Measurements from ENCODE around the gene RAB19. TPM values are rescaled to one million over a fixed set of nuclear protein-coding genes. Genes with fewer than 3 reads are reported as not detected.
"Not testable (repeated sequence)": the region's sequence is repeated elsewhere in the genome, so short reads cannot be mapped to it uniquely, and the experiment has no call there.

Gene RAB19
- total RNA-seq, 1 experiment from 2014 or later, result not detected

DNA sequence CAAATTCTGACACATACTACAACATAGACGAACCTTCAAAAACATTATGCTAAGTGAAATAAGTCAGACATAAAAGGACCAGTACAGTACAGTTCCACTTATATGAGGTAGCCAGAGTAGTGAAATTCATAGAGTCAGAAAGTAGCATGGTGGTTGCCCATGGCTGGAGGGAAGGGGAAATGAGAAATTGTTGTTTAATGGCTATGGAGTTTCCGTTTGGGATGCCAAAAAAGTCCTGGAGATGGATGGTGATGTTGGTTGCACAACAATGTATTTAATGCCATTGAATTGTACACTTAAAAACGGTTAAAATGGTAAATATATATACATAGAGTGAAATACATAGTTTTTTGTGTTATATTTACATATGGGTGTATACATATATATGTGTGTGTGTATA is 3.5 kb upstream of the RAB19 start:
- no peak for DNase-seq (ENCODE audit: low read depth)

DNA sequence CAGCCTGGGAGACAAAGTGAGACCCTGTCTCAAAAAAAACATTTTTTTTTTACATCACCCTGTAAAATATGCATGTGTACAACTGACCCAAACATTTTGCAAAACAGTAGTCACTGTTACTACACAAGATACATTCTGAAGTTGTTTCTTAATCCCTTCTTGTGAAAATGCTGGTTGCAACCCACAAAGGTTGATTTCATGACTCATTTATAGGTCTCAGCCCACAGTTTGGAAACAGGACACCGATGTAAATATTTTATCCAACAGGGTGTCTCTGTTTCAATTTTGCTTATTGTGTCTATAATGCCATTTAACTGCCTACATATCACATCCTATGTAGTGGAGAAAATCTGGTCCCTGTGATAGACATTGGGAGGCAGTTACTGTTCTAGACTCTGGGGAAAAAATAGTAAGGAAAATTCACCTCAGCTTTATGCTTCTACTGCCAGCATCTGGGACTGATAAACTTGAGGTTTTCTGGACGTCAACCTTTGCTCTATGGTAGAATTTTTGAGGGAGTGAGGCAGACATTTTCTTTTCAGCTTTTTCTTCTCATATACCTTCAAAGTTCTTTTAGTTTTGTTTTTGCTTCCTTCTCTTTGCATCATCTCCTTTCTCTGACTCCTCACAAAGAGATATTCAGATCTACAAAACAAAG is 1.6 kb upstream of the RAB19 start:
- peak; percentile 56 for DNase-seq (ENCODE audit: low read depth)

DNA sequence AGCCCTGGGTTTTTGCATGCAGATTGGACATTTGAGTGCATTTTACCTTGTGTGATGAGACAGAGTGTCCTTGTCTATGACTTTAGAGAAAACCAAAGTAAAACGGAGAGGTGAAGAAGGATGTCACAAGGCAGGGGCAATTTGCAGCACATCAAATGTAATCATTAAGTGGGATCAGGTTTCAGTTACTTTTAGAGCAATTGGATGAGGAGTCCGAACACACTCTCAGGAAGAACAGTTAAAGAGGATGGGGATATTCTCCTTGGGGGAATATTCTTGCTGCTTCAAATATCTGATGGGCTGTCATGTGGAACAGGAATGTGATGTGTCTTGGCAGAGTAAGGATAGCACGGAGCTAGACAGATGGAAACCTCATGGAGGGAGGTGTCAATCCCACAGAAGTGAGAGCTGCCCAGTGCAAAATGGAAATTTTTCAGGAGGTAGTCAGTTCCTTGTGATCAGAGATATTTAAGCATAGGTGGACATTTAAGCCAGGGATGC is 757 bp downstream of the RAB19 start:
- DNase-seq (ENCODE audit: low read depth), result no peak

DNA sequence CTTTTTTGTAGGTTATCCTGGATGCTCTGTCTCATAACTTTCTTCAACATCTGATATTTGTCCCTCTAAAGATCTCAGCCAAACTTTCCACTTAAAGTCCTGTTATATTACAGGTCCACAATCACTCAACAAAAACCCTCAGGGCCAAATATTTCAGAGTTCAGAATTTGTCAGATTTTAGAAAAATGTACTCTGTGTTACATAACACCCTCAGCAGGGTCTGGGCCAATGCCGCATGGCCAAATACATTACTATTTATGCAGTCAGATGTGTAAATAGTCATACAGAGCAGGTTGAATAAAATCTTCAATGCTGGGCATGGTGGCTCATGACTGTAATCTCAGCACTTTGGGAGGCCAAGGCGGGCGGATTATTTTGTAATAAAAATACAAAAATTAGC is 11.5 kb downstream of the RAB19 start:
- no peak for DNase-seq (ENCODE audit: low read depth)

- DNase-seq (ENCODE audit: low read depth), result not testable (repeated sequence)
Observed at GRCh38 chr7:140415816-140416215, 12.0 kb downstream of the RAB19 start.

- no peak for DNase-seq (ENCODE audit: low read depth)
Observed at GRCh38 chr7:140416560-140416959, 12.7 kb downstream of the RAB19 start.

GRCh38 chr7:140417456-140418155 is 13.7 kb downstream of the RAB19 start:
- DNase-seq (ENCODE audit: low read depth), result no peak

- not testable (repeated sequence) for DNase-seq (ENCODE audit: low read depth)
Observed at GRCh38 chr7:140418156-140418472, 14.3 kb downstream of the RAB19 start.

GRCh38 chr7:140418653-140419052 is 14.8 kb downstream of the RAB19 start:
- DNase-seq (ENCODE audit: low read depth), result no peak

GRCh38 chr7:140421521-140421920 is 17.7 kb downstream of the RAB19 start:
- DNase-seq (ENCODE audit: low read depth), result no peak

DNA sequence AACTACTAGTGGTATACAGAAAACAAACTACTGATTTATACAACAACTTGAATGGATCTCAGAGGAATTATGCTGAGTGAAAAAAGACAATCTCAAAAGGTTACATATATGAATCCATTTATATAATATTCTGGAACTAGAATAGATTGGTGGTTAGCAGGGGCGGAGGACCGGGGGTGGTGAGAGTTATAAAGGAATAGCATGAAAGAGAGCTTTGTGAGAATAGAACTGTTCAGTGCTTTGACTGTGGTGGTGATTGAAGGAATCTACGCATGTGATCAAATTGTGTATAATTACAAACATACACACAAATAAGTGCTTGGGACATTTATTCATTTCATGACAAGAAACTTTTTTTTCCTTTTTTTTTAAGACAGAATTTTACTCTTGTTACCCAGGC is 19.6 kb downstream of the RAB19 start:
- no peak for DNase-seq (ENCODE audit: low read depth)

- no peak for DNase-seq (ENCODE audit: low read depth)
Observed at GRCh38 chr7:140425718-140426117, 21.9 kb downstream of the RAB19 start.

GRCh38 chr7:140426130-140426529 is 22.3 kb downstream of the RAB19 start:
- no peak for DNase-seq (ENCODE audit: low read depth)

- no peak for DNase-seq (ENCODE audit: low read depth)
Observed at GRCh38 chr7:140433396-140433795, 29.5 kb downstream of the RAB19 start.

DNA sequence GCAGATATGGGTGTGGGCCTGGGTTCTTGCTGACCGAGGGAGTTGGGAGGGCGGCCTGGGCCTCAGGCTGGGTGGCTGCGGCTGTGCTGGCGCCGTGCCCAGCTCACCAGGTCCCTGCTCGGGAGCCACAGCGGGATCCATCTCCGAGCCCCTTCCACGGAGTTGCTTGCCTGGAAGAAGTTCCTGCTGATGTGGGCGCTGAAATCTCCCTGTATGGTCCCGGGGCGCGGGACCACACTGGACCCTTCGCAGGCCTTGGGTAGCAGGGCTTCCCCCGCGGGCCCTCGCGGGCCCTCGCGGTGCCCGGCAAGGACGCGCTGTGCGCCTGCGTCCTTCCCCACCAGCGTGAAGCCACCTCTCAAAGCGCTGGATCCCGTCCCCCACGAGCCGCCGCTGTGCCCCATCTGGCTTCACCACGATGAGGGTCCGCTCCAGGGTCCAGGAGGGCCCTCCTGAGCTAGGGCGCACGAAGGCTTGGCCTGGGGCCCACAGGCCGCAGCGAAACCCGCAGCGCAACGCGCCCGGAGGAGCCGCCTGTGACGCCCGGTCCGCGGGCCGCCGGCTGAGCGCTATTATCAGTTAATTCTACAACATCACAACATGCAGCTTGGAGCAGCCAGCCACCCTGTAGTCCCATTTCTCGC is 31.5 kb downstream of the RAB19 start:
- no peak for DNase-seq (ENCODE audit: low read depth)

DNA sequence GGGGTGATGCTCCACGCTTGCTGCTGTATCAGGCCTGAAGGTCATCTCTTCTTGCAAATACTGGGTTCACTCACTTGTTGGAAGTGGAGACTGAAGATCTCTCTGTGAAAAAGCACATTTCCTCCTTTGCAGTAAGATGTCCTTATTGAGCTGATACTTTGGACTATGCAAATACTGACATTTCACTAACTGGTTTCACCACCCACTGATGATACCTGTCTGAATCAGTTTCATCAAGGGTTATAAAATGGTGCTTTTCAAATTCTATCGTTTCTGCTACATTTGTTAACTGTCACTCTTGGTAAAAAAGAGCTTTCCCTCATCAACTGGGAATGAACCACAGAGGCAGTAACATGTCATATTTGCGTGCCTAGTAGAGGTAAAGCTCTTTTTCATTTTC is 35.5 kb downstream of the RAB19 start:
- no peak for DNase-seq (ENCODE audit: low read depth)

DNA sequence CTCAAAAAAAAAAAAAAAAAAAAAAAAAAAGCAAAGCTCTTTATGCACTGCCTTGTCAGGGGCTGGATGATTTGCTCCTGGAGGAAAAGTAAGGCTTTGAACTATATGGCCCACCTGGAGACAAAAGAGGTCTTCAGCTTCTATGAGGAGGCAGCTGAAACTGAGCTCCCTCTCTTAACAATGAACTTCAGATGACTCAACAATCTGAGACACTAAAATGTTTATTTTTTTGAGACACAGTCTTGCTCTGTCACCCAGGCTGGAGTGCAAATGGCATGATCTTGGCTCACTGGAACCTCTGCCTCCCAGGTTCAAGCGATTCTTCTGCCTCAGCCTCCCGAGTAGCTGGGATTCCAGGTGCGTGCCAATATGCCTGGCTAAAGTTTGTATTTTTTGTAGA is 36.7 kb downstream of the RAB19 start:
- DNase-seq (ENCODE audit: low read depth), result peak; percentile 4

GRCh38 chr7:140441519-140441918 is 37.7 kb downstream of the RAB19 start:
- DNase-seq (ENCODE audit: low read depth), result no peak

GRCh38 chr7:140446467-140446866 is 42.6 kb downstream of the RAB19 start:
- no peak for DNase-seq (ENCODE audit: low read depth)

DNA sequence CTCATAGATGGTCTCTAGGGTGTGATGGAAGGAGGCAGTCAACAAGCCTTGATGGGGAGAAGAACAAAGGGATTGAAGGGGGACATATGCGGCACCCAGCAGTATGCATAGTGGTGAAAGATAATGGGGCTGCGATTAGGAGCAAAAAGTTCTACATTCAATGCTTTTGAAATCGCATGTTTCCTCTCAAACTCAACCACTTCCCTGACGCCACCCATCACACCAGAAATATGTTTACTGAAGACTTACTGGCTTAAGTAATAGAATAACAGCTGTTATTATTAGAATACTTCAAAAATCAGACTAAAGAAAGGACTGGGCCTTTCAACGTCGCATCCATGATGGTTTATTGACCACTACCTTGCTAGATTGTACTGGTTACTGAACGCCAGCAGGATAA is 44.0 kb downstream of the RAB19 start:
- DNase-seq (ENCODE audit: low read depth), result no peak

- DNase-seq (ENCODE audit: low read depth), result no peak
Observed at GRCh38 chr7:140448781-140449480, 45.1 kb downstream of the RAB19 start.

GRCh38 chr7:140451716-140452115 is 47.9 kb downstream of the RAB19 start:
- DNase-seq (ENCODE audit: low read depth), result no peak
